GM12878 (cell line): ENCODE measurements around the gene TRAF5. TPM values are rescaled to one million over a fixed set of nuclear protein-coding genes. Genes with fewer than 3 reads are reported as not detected.

Experiments
- ATAC-seq: fragments of 200-7000 bp; cut with Tn5 transposase; 3 replicates; pipeline ENCODE4 v1.9.1; 2020; ENCODE audit warnings: mild to moderate bottlenecking, moderate library complexity
- BruUV-seq: library from RNA; stranded (reverse); fragments of 400-500 nt; replicated peaks from 2 replicates; lab custom pipeline; 2021; lab: Mats Ljungman, UMichigan
- CTCF ChIA-PET: fragments of 300-600 bp; sonication (Branson Sonifier 250); formaldehyde crosslinking; extraction: SDS; loops from one replicate; lab custom pipeline; 2021; ENCODE audit warnings: inconsistent platforms; lab: Yijun Ruan, JAX
- POLR2A ChIA-PET: fragments of 350-600 bp; formaldehyde crosslinking; extraction: SDS; loops from one replicate; lab custom pipeline; 2021; ENCODE audit warnings: inconsistent platforms; lab: Charles Lee
- RAD21 ChIA-PET: fragments of 300-600 bp; sonication (Branson Sonifier 250); formaldehyde crosslinking; loops from one replicate; lab custom pipeline; 2023; ENCODE audit warnings: antibody characterized with exemption; ENCODE audit not compliant: unreplicated experiment; lab: Charles Lee
- SMC1A ChIA-PET: fragments of 300-600 bp; sonication (Branson Sonifier 250); formaldehyde crosslinking; loops from one replicate; lab custom pipeline; 2023; ENCODE audit not compliant: unreplicated experiment, uncharacterized antibody; lab: Charles Lee
- DNase-seq: peaks from one replicate; pipeline ENCODE4 v3.0.0-alpha.2; 2011; ENCODE audit warnings: low read depth, low spot score
- FAIRE-seq: peaks from 3 replicates; lab custom pipeline; 2011; peaks lifted over from hg19 to GRCh38; lab: Jason Lieb, UNC
- H2AFZ ChIP-seq: 2 replicates; pipeline ENCODE4 v1.6.0; 2011; ENCODE audit warnings: low read depth, low read length, control low read depth; ENCODE audit not compliant: control insufficient read depth
- H3K27ac ChIP-seq: 2 replicates; pipeline ENCODE4 v1.5.1; 2011; ENCODE audit warnings: control low read depth; ENCODE audit not compliant: control insufficient read depth, insufficient read depth
- H3K27me3 ChIP-seq, 2 experiments: replicated peaks in 1 of 2; 2 replicates each; pipeline versions ENCODE4 v1.6.0 to v1.6.1; 2011; ENCODE audit warnings: low read length in 1 of 2; ENCODE audit not compliant: control insufficient read depth in 2 of 2, insufficient read depth in 2 of 2
- H3K36me3 ChIP-seq, 2 experiments: 2 replicates each; pipeline ENCODE4 v1.5.1; 2011; ENCODE audit warnings: low read length in 1 of 2; ENCODE audit not compliant: control insufficient read depth in 2 of 2, insufficient read depth in 2 of 2
- H3K4me1 ChIP-seq: 2 replicates; pipeline ENCODE4 v1.6.1; 2011; ENCODE audit warnings: mild to moderate bottlenecking, low read length, moderate library complexity, mixed read lengths; ENCODE audit not compliant: control insufficient read depth, insufficient read depth
- H3K4me2 ChIP-seq: 2 replicates; pipeline ENCODE4 v1.6.0; 2011; ENCODE audit warnings: control low read depth; ENCODE audit not compliant: control insufficient read depth, insufficient read depth
- H3K4me3 ChIP-seq: fragments of 200-600 bp; sonication (generic); 2 replicates; pipeline ENCODE4 v1.5.1; 2016
- H3K79me2 ChIP-seq: 2 replicates; pipeline ENCODE4 v1.6.0; 2011; ENCODE audit warnings: low read length; ENCODE audit not compliant: control insufficient read depth, insufficient read depth
- H3K9ac ChIP-seq: 2 replicates; pipeline ENCODE4 v1.8.0; 2011; ENCODE audit warnings: low read length, control low read depth, mixed read lengths; ENCODE audit not compliant: control insufficient read depth, insufficient read depth
- H3K9me3 ChIP-seq: replicated peaks from 3 replicates; pipeline ENCODE4 v1.5.1; 2011; ENCODE audit warnings: mild to moderate bottlenecking, low read length; ENCODE audit not compliant: control insufficient read depth, insufficient read depth
- H4K20me1 ChIP-seq: 2 replicates; pipeline ENCODE4 v1.6.0; 2011; ENCODE audit not compliant: control insufficient read depth, insufficient read depth
- E4F1 ChIP-seq: fragments of 450-650 bp; IDR thresholded peaks from 2 replicates; pipeline ENCODE4 v1.6.1; 2018; ENCODE audit warnings: borderline replicate concordance, mild to moderate bottlenecking; ENCODE audit not compliant: partially characterized antibody
- FOXK2 ChIP-seq: fragments of 450-650 bp; IDR thresholded peaks from 2 replicates; pipeline ENCODE4 v1.6.1; 2017; ENCODE audit warnings: mild to moderate bottlenecking, moderate library complexity
- HDAC6 ChIP-seq: fragments of 200-600 bp; sonication (generic); IDR thresholded peaks from one replicate; pipeline ENCODE4 v1.8.0; 2017; ENCODE audit warnings: antibody characterized with exemption; ENCODE audit not compliant: unreplicated experiment
- KDM1A ChIP-seq: fragments of 200-600 bp; sonication (generic); IDR thresholded peaks from 2 replicates; pipeline ENCODE4 v1.6.1; 2016; ENCODE audit warnings: borderline replicate concordance
- MLLT1 ChIP-seq: fragments of 450-650 bp; IDR thresholded peaks from 2 replicates; pipeline ENCODE4 v1.6.1; 2016; ENCODE audit warnings: mild to moderate bottlenecking
- NFIC ChIP-seq: IDR thresholded peaks from 2 replicates; pipeline ENCODE4 v1.6.1; 2012; ENCODE audit warnings: low read depth, mild to moderate bottlenecking, inconsistent platforms, low read length, moderate library complexity
- NR2F1 ChIP-seq: fragments of 450-650 bp; conservative IDR thresholded peaks from 2 replicates; pipeline ENCODE4 v1.6.1; 2017; ENCODE audit warnings: mild to moderate bottlenecking
- PBX3 ChIP-seq: IDR thresholded peaks from 2 replicates; pipeline ENCODE4 v1.6.1; 2011; ENCODE audit warnings: mild to moderate bottlenecking, low read depth, low read length, moderate library complexity; ENCODE audit not compliant: insufficient replicate concordance
- PKNOX1 ChIP-seq: fragments of 450-650 bp; IDR thresholded peaks from 2 replicates; pipeline ENCODE4 v1.6.1; 2016; ENCODE audit warnings: mild to moderate bottlenecking
- PML ChIP-seq: IDR thresholded peaks from 2 replicates; pipeline ENCODE4 v1.6.1; 2012; ENCODE audit warnings: low read length, inconsistent platforms
- POLR2A ChIP-seq: IDR thresholded peaks from 2 replicates; pipeline ENCODE4 v1.6.1; 2011; ENCODE audit warnings: low read depth, mild to moderate bottlenecking, low read length
- SMAD1 ChIP-seq: fragments of 450-650 bp; IDR thresholded peaks from 2 replicates; pipeline ENCODE4 v1.6.1; 2018; ENCODE audit warnings: mild to moderate bottlenecking, low read depth; ENCODE audit not compliant: partially characterized antibody
- SUZ12 ChIP-seq: fragments of 200-600 bp; sonication (generic); IDR thresholded peaks from one replicate; pipeline ENCODE4 v1.6.1; 2018; ENCODE audit warnings: antibody characterized with exemption, mild to moderate bottlenecking; ENCODE audit not compliant: unreplicated experiment
- TCF7 ChIP-seq: IDR thresholded peaks from 2 replicates; pipeline ENCODE4 v1.6.1; 2014; ENCODE audit warnings: antibody characterized with exemption, borderline replicate concordance
- ZNF207 ChIP-seq: fragments of 450-650 bp; IDR thresholded peaks from 2 replicates; pipeline ENCODE4 v1.6.1; 2014; ENCODE audit warnings: antibody characterized with exemption, mild to moderate bottlenecking, borderline replicate concordance
- ZNF217 ChIP-seq: fragments of 450-650 bp; IDR thresholded peaks from 2 replicates; pipeline ENCODE4 v1.6.1; 2017; ENCODE audit warnings: antibody characterized with exemption, mild to moderate bottlenecking
- WGBS: methylation state at CpG from one replicate; pipeline ENCODE4 v1.1.6; 2016; ENCODE audit warnings: low lambda C conversion rate; ENCODE audit not compliant: insufficient replicate concordance, insufficient coverage; ENCODE audit errors: missing lambda C conversion rate; 5-methylcytosine and 5-hydroxymethylcytosine counted together
- in situ Hi-C: fragments of 300-500 bp; cut with MboI; formaldehyde crosslinking; loops from 9 replicates; pipeline ENCODE4 v1.14.3; 2018; ENCODE audit warnings: mixed read lengths
- intact Hi-C: fragments of 100-400 bp; cut with micrococcal nuclease; formaldehyde crosslinking; loops from one replicate; pipeline ENCODE4 v1.14.2; 2022; ENCODE audit not compliant: unreplicated experiment
- polyA plus RNA-seq, 11 experiments: library from polyadenylated mRNA; depleted of rRNA in 4 of 11; unstranded in 6 of 11; stranded (reverse) in 5 of 11; fragments of >200 nt; fragmentation: Nextera tagmentation in 4 of 11; fragmentation: Illumina TruSeq in 1 of 11; extraction: Ambion mirVana in 4 of 11; extraction: Trizol in 1 of 11; gene quantifications; 1 replicate in 1 of 11; 2 replicates in 10 of 11; pipeline versions ENCODE4 v1.2.1 to v1.2.3, GENCODE V29; 2011 to 2016; ENCODE audit warnings: inconsistent platforms in 2 of 11, missing spikeins in 2 of 11, low read depth in 1 of 11
- total RNA-seq, 4 experiments: library from RNA; depleted of rRNA in 3 of 4; stranded (reverse); fragments of >200 nt in 3 of 4; fragmentation: Illumina TruSeq in 1 of 4; extraction: Trizol in 1 of 4; gene quantifications; 2 replicates each; pipeline versions ENCODE4 v1.2.1 to v1.2.3, GENCODE V29; 2013 to 2021

The TRAF5 gene
- total and polyA plus RNA-seq, 10 of the 15 experiments (the other 5 are each of a cell fraction or from before 2014, with no cell fraction given) = 10.6 to 36.5 (median 26.3) TPM

GRCh38 chr1:211324992-211325775, 1.4 kb upstream of the TRAF5 start:
- Histone ChIP-seq H3K9me3 (no peaks in the 10 kb centered on the region), H3K4me3 (no peak overlapping the region), H3K79me2 (peaks cover 43% of the 10 kb centered on the region), H3K4me1 (peaks cover 30% of the 10 kb centered on the region), H3K4me2 (no peak overlapping the region), H3K9ac (no peak overlapping the region), H3K27ac (no peak overlapping the region), H4K20me1 (no peaks in the 10 kb centered on the region), H2AFZ (no peak overlapping the region), H3K27me3 (no peaks in the 10 kb centered on the region), H3K36me3 (0 out of 4 replicates have a peak, but pooled peaks cover 0 to 4% of the 10 kb centered on the region in 2 experiments)
- BruUV-seq = no TSS peak
- intact Hi-C loops (loop anchor here (5.0 kb wide), 1 partner anchor 252 kb away; the partner anchor contains the start of gene SLC30A1), in situ Hi-C loops (loop anchor here (5.0 to 10.0 kb wide), 3 partner anchors 147 to 327 kb away; no protein-coding TSS in a partner anchor)
- SMC1A ChIA-PET = interaction anchor here (1.0 to 1.9 kb wide), 4 partner anchors 31 to 188 kb away, joined by 3 to 12 read pairs (median 4); no protein-coding TSS in a partner anchor
- ATAC-seq (no peak), FAIRE-seq (no peak), DNase-seq (no peak)
- CTCF ChIA-PET = interaction anchor here (0.6 to 11.0 kb wide), 12 partner anchors 10 to 328 kb away, joined by 3 to 99 read pairs (median 8); no protein-coding TSS in a partner anchor
- RAD21 ChIA-PET = interaction anchor here (0.7 to 2.0 kb wide), 4 partner anchors 93 to 1098 kb away, joined by 3 to 5 read pairs (median 4); no protein-coding TSS in a partner anchor
- POLR2A ChIA-PET = interaction anchor here (0.5 to 1.2 kb wide), 4 partner anchors 40 to 1090 kb away, joined by 3 to 5 read pairs (median 4); no protein-coding TSS in a partner anchor
- 88% methylated on average over 12 of the region's 12 CpGs for WGBS
- no peak for TF ChIP-seq PML
- no peak for TF ChIP-seq MLLT1
- no peak for TF ChIP-seq PKNOX1
- TF ChIP-seq FOXK2 = no peak
- TF ChIP-seq E4F1 = no peak
- TF ChIP-seq NFIC = no peak
- TF ChIP-seq POLR2A = no peak
- TF ChIP-seq SMAD1 = no peak
- TF ChIP-seq SUZ12 = no peak
- TF ChIP-seq TCF7 = no peak
- no peak for TF ChIP-seq ZNF207
- no peak for TF ChIP-seq KDM1A
- TF ChIP-seq NR2F1 = no peak
- TF ChIP-seq ZNF217 = no peak
- no peak for TF ChIP-seq HDAC6
- no peak for TF ChIP-seq PBX3
